Hypothalamus (tissue), 51 donors: ENCODE measurements around the gene AMOTL1.
A peak's percentile ranks its signal among the peaks of the same experiment; 100 is the strongest.

Experiments
- DNase-seq, 51 donors: peaks; one replicate each; lab custom pipeline; 2025; lab: John Stamatoyannopoulos, UW

AMOTL1 gene

GRCh38 chr11:94740083-94741021 lies 27.8 kb upstream of the AMOTL1 start:
- peak in 32 of 51 donors; percentile 15 to 70 (median 44) for DNase-seq

- DNase-seq: peak in 21 of 51 donors; percentile 2 to 45 (median 17)
These were observed 27.0 kb upstream of the AMOTL1 start for GRCh38 chr11:94741022-94741679.

GRCh38 chr11:94742665-94743064 lies 25.5 kb upstream of the AMOTL1 start:
- no peak for DNase-seq

GRCh38 chr11:94746721-94747120 lies 21.4 kb upstream of the AMOTL1 start:
- no peak for DNase-seq

- no peak for DNase-seq
These were observed 21.0 kb upstream of the AMOTL1 start for GRCh38 chr11:94747146-94747545.

GRCh38 chr11:94747601-94748041 lies 20.5 kb upstream of the AMOTL1 start:
- DNase-seq: no peak

GRCh38 chr11:94749369-94749768 lies 18.8 kb upstream of the AMOTL1 start:
- DNase-seq: no peak

- no peak for DNase-seq
These were observed 17.6 kb upstream of the AMOTL1 start for GRCh38 chr11:94750319-94751217.

- DNase-seq: no peak
These were observed 16.9 kb upstream of the AMOTL1 start for GRCh38 chr11:94751218-94751609.

GRCh38 chr11:94751786-94752185 lies 16.4 kb upstream of the AMOTL1 start:
- no peak for DNase-seq

- DNase-seq: no peak
These were observed 14.5 kb upstream of the AMOTL1 start for GRCh38 chr11:94753630-94754029.

GRCh38 chr11:94754335-94754734 lies 13.8 kb upstream of the AMOTL1 start:
- DNase-seq: no peak

- DNase-seq: no peak
These were observed 13.3 kb upstream of the AMOTL1 start for GRCh38 chr11:94754819-94755218.

- no peak for DNase-seq
These were observed 12.7 kb upstream of the AMOTL1 start for GRCh38 chr11:94755494-94755893.

- DNase-seq: no peak
These were observed 11.0 kb upstream of the AMOTL1 start for GRCh38 chr11:94757037-94757735.

GRCh38 chr11:94758666-94759065 lies 9.5 kb upstream of the AMOTL1 start:
- DNase-seq: no peak

GRCh38 chr11:94759522-94759921 lies 8.6 kb upstream of the AMOTL1 start:
- no peak for DNase-seq

- no peak for DNase-seq
These were observed 7.9 kb upstream of the AMOTL1 start for GRCh38 chr11:94760296-94760695.

- no peak for DNase-seq
These were observed 5.9 kb upstream of the AMOTL1 start for GRCh38 chr11:94762208-94762607.

- DNase-seq: no peak
These were observed 5.2 kb upstream of the AMOTL1 start for GRCh38 chr11:94762995-94763394.
